Esophagus mucosa (tissue), 1 donor: ENCODE data around the gene FAN1. TPM values are rescaled to one million over a fixed set of nuclear protein-coding genes. Genes with fewer than 3 reads are reported as not detected.
A peak's percentile ranks its signal among the peaks of the same experiment; 100 is the strongest.

Experiments used
- ATAC-seq: fragments of 200-7000 bp; cut with Tn5 transposase; one replicate; pipeline ENCODE4 v1.9.1; 2020
- total RNA-seq: library from RNA; stranded (reverse); gene quantifications from one replicate; pipeline ENCODE4 v1.2.4, GENCODE V29; 2023
- donor health status: DM: yes; HTN: yes; CAD: no.

The FAN1 gene
- total RNA-seq, 1 donor from 2014 or later = 8.3 TPM

DNA sequence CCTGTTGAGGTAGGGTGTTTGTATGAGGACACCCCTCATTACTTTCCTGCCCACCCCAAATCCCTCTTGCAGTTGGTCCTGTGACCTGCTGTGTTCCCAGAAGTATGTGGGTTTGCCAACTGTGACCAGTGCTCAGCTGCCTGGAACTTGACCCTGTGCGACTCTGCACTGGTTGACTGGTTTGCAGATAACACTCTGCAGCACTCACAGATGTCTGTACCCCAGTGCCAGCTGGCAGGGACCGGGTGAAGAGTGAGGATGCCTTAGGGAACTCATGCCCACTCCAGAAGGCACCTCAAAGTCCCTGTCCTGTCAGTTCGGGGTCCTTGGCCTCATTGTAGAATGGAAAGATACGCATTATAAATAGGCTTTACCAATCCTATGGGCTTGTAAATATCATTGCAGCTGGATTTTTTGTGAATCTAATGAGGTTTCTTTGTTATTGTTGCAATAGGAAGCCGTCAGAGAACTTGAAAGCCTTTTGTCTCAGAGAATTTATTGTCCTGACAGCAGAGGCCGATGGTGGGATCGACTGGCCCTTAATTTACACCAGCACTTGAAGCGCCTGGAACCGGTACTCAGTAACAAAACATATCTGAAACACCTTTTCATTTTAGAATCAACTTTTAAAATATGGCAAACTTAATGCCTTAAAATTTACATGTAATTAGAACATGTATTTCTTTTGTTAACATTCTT, 18.2 kb downstream of the FAN1 start:
- ATAC-seq = no peak

- ATAC-seq = no peak
These were observed 19.0 kb downstream of the FAN1 start for GRCh38 chr15:30922480-30923311.

DNA sequence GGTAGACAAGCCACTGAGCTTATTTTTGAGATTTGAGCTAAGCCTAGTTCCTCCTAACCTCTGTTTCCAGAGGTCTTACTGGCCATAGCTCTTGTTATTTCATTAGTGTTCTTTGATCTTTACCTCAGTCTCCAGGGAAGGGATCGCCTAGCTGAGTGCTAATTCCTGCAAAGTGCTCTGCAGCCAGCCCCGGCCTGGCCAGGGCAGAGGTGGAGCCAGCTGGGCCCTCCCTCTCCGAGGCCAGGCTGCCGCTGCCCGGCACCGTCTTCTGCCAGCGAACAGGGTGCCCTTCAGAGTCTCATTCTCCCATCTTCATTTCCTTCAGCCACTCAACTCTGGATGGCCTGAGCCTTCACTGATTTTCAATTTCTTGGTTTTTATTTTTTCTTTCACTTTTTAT, 19.7 kb downstream of the FAN1 start:
- ATAC-seq = no peak

DNA sequence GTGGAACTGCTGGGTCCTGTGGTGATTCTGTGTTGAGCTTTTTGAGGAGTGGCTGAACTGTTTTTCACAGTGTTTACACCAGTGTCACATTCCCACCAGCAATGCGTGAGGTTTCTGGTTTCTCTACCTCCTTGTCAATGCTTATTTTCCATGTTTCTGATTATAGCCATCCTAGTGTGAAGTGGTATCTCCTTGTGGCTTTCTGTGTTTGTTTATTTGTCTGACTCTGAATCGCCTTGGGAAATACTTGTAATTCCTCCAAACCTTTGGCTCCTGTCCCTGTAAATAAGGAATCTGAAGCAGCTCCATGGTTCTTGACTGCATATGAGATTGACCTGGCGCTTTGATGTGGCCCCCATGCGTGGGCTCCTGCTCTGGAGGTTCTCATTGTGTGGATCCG, 20.6 kb downstream of the FAN1 start:
- no peak for ATAC-seq

DNA sequence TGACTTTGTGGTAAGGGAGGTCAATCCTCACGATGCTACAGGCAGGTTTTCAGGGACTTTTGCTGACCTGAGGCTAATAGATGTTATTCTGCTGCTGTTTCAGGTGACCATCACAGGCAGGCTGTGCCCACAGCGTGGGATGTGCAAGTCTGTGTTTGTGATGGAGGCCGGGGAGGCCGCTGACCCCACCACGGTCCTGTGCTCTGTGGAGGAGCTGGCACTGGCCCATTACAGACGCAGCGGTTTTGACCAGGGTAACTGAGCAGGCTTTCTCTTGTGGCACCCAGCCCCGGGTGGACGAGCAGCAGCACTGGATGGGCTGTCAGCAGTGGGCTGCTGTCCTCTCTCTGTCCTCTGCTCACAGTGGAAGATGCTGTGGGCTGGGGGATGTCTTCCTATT, 22.0 kb downstream of the FAN1 start:
- no peak for ATAC-seq

- no peak for ATAC-seq
These were observed 22.4 kb downstream of the FAN1 start for GRCh38 chr15:30926161-30926560.

- ATAC-seq = peak; percentile 18
These were observed 23.5 kb downstream of the FAN1 start for GRCh38 chr15:30927148-30927761.

- ATAC-seq = no peak
These were observed 24.4 kb downstream of the FAN1 start for GRCh38 chr15:30928076-30928475.

DNA sequence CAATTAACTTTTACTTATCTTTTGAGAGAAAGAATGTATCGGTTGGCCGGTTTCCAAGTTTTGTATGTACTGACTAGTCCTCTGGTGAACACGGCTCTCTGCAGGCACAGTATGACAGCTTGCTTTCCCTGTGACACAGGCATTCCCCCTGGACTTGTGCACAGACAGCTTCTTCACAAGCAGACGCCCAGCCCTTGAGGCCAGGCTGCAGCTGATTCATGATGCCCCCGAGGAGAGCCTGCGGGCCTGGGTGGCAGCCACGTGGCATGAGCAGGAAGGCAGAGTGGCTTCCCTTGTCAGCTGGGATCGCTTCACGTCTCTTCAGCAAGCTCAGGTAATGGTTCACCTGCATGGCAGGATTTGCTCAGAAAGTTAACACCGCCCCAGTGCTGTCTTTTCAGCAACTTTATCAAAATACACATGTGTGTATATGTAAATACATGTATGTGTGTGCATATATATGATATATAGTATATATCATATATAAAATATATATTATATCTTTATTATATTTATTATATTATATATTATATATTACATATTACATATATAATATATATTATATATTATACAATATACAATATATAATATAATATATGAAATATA, 25.5 kb downstream of the FAN1 start:
- ATAC-seq = no peak

DNA sequence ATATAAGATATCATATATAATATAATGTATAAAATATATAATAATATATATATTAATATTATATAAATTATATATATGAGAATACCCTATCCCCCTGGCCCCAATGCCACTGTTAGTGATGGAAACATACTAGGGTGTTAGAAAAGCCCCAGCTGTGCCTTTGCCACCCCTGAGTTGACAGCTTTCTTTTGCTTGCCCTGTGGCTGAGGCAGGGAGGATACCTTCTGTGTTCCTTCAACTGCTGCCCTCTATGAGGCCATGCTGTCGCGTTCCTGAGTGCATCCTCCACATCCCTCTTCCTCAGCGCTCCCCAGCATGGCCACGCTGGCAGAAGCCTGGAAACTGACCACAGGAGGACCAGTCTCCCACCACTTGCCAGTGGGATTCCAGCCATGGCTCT, 26.3 kb downstream of the FAN1 start:
- ATAC-seq = no peak

DNA sequence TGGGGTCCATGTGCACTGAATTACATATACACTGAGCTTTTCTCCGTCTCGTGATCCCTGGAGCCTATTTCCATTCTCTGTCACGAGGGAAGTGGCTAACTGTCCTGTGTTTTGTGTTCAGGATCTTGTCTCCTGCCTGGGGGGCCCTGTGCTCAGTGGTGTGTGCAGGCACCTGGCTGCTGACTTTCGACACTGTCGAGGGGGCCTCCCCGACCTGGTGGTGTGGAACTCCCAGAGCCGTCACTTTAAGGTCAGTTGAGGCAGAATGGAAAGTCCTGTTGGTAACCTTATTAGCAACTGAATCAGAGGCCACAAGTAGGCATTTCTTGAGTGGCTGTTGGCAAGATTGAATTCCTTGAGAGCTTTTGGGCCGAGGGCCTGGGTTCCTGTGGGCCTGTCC, 26.7 kb downstream of the FAN1 start:
- ATAC-seq = no peak

GRCh38 chr15:30933293-30933692, 29.6 kb downstream of the FAN1 start:
- no peak for ATAC-seq

DNA sequence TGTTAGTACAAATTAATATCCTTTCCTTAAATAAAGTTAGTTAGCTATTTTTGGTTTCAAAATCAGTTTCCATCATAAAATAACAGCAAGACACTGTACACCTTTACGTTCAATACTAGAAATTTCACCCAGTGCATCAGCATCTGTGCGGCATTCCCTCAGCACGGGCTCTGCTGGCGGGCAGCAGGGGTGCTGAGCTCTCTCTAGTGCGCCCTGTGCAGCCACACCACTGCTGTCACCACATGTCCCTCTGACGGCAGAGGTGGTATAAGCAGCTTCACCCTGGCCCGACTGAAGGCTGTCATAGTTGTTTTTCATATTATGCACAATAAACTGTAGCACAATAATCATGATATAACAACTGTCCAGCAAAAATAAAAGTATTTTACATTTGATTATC, 35.4 kb downstream of the FAN1 start:
- ATAC-seq = no peak

- peak; percentile 49 for ATAC-seq
These were observed 36.6 kb downstream of the FAN1 start for GRCh38 chr15:30940359-30940758.

- ATAC-seq = no peak
These were observed 37.8 kb downstream of the FAN1 start for GRCh38 chr15:30941520-30941919.

GRCh38 chr15:30943654-30944335, 40.1 kb downstream of the FAN1 start:
- ATAC-seq = no peak

GRCh38 chr15:30953183-30953582, 49.5 kb downstream of the FAN1 start:
- no peak for ATAC-seq

- ATAC-seq = peak; percentile 88
These were observed 50.1 kb downstream of the FAN1 start for GRCh38 chr15:30953731-30954378.

- no peak for ATAC-seq
These were observed 51.0 kb downstream of the FAN1 start for GRCh38 chr15:30954674-30955073.

DNA sequence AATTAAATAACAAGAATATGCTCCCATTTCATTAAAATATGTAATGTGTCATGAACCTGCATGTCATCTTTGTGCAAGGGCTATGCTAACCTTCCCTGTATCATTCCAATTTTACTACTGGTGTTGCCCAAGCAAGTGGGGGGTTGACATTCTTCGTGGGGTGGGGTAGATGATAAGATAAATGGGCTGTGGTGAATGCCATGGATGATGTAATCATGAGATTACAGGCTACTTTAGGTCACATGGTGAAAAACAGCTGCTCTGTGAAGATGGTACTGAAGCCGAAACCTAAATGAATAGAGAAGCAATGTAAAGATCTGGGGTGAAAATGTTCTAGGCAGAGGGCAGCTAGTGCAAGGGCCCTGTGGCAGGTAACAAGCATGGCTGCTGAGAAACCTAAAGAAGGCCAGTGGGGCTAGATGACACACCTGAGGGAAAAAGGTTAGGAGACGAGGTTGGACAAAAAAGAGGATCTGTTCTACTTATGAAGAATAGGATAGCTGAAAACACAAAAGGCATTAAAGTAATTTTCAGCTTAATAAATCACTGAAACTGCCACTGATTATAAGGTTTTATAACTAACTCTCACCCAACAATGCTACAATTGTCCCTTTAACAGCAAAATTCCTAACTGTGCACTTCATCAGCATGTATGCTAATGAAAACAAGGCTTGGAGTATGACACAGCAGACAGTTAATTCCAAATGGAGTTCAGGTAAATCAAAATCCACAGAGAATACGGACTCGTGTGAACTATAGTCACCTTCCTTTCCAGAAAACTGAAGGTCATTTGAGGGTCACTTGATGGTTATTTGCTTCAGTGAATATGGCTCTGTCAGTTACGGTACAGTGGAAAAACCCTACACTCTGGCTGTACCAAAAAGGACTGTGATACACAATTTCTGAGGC, 52.8 kb downstream of the FAN1 start:
- no peak for ATAC-seq

DNA sequence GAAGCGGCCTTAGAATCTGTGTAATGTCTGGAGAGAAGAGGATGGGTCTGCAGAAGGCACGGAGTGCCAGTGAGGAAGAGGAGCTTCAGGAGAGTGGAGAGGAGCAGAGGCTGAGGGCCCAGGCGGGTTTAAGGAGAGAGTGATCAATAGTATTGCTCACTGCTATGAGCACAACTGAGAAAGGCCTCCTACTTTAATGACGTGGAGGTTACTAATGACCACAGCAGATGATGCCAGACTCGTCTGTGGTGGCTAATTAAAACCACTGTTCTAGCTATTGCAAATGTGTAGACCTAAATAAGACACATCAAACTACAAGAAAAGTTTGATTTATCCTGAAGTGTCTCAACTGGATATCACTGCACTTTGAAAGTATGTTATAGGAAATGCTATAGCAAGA, 54.5 kb downstream of the FAN1 start:
- no peak for ATAC-seq
